Measurements from ENCODE around the gene APH1A.

DNA sequence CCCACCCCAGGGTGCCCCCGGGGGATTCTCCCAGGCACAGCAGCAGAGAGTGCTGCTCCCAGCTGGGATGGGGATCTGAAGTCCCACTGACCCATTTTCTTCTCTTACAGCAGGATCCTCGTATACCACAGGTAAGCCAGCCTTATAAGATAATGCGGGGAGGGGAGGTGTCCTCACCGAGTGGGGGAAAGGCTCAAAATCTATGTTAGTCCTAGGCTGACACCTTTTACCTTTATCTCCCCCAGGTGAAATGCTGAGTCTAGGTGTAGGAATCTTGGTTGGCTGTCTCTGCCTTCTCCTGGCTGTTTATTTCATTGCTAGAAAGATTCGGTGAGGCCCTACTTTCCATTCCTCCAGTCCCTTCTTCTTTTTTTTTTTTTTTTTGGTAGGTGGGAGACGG lies 5.3 kb downstream of the APH1A start:
- TF ChIP-seq, protein P1, sequence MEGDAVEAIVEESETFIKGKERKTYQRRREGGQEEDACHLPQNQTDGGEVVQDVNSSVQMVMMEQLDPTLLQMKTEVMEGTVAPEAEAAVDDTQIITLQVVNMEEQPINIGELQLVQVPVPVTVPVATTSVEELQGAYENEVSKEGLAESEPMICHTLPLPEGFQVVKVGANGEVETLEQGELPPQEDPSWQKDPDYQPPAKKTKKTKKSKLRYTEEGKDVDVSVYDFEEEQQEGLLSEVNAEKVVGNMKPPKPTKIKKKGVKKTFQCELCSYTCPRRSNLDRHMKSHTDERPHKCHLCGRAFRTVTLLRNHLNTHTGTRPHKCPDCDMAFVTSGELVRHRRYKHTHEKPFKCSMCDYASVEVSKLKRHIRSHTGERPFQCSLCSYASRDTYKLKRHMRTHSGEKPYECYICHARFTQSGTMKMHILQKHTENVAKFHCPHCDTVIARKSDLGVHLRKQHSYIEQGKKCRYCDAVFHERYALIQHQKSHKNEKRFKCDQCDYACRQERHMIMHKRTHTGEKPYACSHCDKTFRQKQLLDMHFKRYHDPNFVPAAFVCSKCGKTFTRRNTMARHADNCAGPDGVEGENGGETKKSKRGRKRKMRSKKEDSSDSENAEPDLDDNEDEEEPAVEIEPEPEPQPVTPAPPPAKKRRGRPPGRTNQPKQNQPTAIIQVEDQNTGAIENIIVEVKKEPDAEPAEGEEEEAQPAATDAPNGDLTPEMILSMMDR (IDR thresholded peaks at IDR 0.05; ENCODE audit: low read length) = no peak
- TF ChIP-seq EZH2 (optimal IDR thresholded peaks at IDR 0.05; ENCODE audit: low read depth, low read length) (no peak), EZH2phosphoT487 (IDR thresholded peaks at IDR 0.05; ENCODE audit: low read length) (no peak)
